Stimulated activated naive B cell treated with anti-CD40 and anti-IgM and Interleukin-4, amounts not matched to agents 10 μg/mL and 1 μg/mL and 100 μg/mL, for 72 hours (primary cell): Measurements from ENCODE around the gene MED9.
"Not testable (repeated sequence)": the region's sequence is repeated elsewhere in the genome, so short reads cannot be mapped to it uniquely, and the experiment has no call there.

Experiments
- ATAC-seq, 2 donors: fragments of 150-1000 bp; cut with Tn5 transposase; replicated peaks; 2 replicates each; pipeline ENCODE4 v1.10.0; 2021; ENCODE audit warnings: moderate library complexity in 1 of 2
- DNase-seq: peaks from one replicate; pipeline ENCODE4 v3.0.0; 2021
- H3K27ac Mint-ChIP-seq: one replicate; pipeline ENCODE4 v1.8.0; 2022; ENCODE audit warnings: mild to moderate bottlenecking, mixed read lengths
- H3K27me3 Mint-ChIP-seq, 2 donors: one replicate each; pipeline ENCODE4 v1.8.0; 2022; ENCODE audit warnings: mixed read lengths in 2 of 2
- H3K36me3 Mint-ChIP-seq, 2 donors: one replicate each; pipeline ENCODE4 v1.8.0; 2022; ENCODE audit warnings: mixed read lengths in 2 of 2, mild to moderate bottlenecking in 1 of 2
- H3K4me1 Mint-ChIP-seq, 2 donors: one replicate each; pipeline ENCODE4 v1.8.0; 2022; ENCODE audit warnings: mixed read lengths in 2 of 2, mild to moderate bottlenecking in 1 of 2
- H3K4me3 Mint-ChIP-seq, 2 donors: one replicate each; pipeline ENCODE4 v1.8.0; 2022; ENCODE audit warnings: mild to moderate bottlenecking in 2 of 2, mixed read lengths in 2 of 2, moderate library complexity in 1 of 2
- H3K9me3 Mint-ChIP-seq, 2 donors: one replicate each; pipeline ENCODE4 v1.8.0; 2022; ENCODE audit warnings: mixed read lengths in 2 of 2, mild to moderate bottlenecking in 1 of 2

The MED9 gene

GRCh38 chr17:17445925-17446665 lies 30.7 kb upstream of the MED9 start:
- no peak for ATAC-seq
- no peak for DNase-seq
- Mint-ChIP-seq H3K36me3 (peaks cover 0 to 2% of the 10 kb centered on the region in 2 donors), H3K27me3 (no peaks in the 10 kb centered on the region), H3K4me1 (peaks cover 1 to 5% of the 10 kb centered on the region in 2 donors), H3K27ac (no peak overlapping the region), H3K4me3 (no peak overlapping the region), H3K9me3 (peaks cover 0 to 5% of the 10 kb centered on the region in 2 donors)

GRCh38 chr17:17446666-17447155 lies 30.1 kb upstream of the MED9 start:
- no peak for DNase-seq
- Mint-ChIP-seq H3K4me1 (peaks cover 1 to 5% of the 10 kb centered on the region in 2 donors), H3K27ac (no peak overlapping the region), H3K27me3 (no peaks in the 10 kb centered on the region), H3K4me3 (no peak overlapping the region), H3K36me3 (peaks cover 0 to 2% of the 10 kb centered on the region in 2 donors), H3K9me3 (peaks cover 0 to 5% of the 10 kb centered on the region in 2 donors)
- no peak for ATAC-seq

- peaks cover 0 to 2% of the 10 kb centered on the region in 2 donors for H3K36me3 Mint-ChIP-seq
- H3K4me1 Mint-ChIP-seq, result peaks cover 1 to 5% of the 10 kb centered on the region in 2 donors
- H3K27ac Mint-ChIP-seq, result no peak overlapping the region
- no peak overlapping the region for H3K4me3 Mint-ChIP-seq
- no peak for DNase-seq
- H3K9me3 Mint-ChIP-seq, result peaks cover 0 to 5% of the 10 kb centered on the region in 2 donors
- H3K27me3 Mint-ChIP-seq, result no peaks in the 10 kb centered on the region
- ATAC-seq, result no peak
These were observed 29.5 kb upstream of the MED9 start for GRCh38 chr17:17447264-17447663.

- H3K9me3 Mint-ChIP-seq, result peaks cover 0 to 5% of the 10 kb centered on the region in 2 donors
- ATAC-seq (no peak), DNase-seq (no peak)
- H3K4me1 Mint-ChIP-seq, result peaks cover 1 to 5% of the 10 kb centered on the region in 2 donors
- H3K36me3 Mint-ChIP-seq, result peaks cover 0 to 2% of the 10 kb centered on the region in 2 donors
- no peak overlapping the region for H3K27ac Mint-ChIP-seq
- no peaks in the 10 kb centered on the region for H3K27me3 Mint-ChIP-seq
- no peak overlapping the region for H3K4me3 Mint-ChIP-seq
These were observed 28.7 kb upstream of the MED9 start for GRCh38 chr17:17448076-17448475.

- Mint-ChIP-seq H3K27me3 (no peaks in the 10 kb centered on the region), H3K27ac (no peak overlapping the region), H3K4me1 (peaks cover 1 to 5% of the 10 kb centered on the region in 2 donors), H3K9me3 (peaks cover 0 to 5% of the 10 kb centered on the region in 2 donors), H3K4me3 (no peak overlapping the region), H3K36me3 (peaks cover 0 to 2% of the 10 kb centered on the region in 2 donors)
- ATAC-seq (no peak), DNase-seq (no peak)
These were observed 28.1 kb upstream of the MED9 start for GRCh38 chr17:17448723-17449122.

GRCh38 chr17:17453088-17453487 lies 23.7 kb upstream of the MED9 start:
- Mint-ChIP-seq H3K36me3 (no peaks in the 10 kb centered on the region), H3K27ac (no peak overlapping the region), H3K4me1 (no peaks in the 10 kb centered on the region), H3K27me3 (no peaks in the 10 kb centered on the region), H3K4me3 (no peak overlapping the region), H3K9me3 (no peaks in the 10 kb centered on the region)
- no peak for ATAC-seq
- DNase-seq, result no peak

- Mint-ChIP-seq H3K27me3 (no peaks in the 10 kb centered on the region), H3K4me3 (no peak overlapping the region), H3K4me1 (no peaks in the 10 kb centered on the region), H3K36me3 (no peaks in the 10 kb centered on the region), H3K27ac (no peak overlapping the region), H3K9me3 (no peaks in the 10 kb centered on the region)
- DNase-seq, result no peak
- ATAC-seq, result no peak
These were observed 22.5 kb upstream of the MED9 start for GRCh38 chr17:17454276-17454675.

- H3K27me3 Mint-ChIP-seq, DNase-seq, H3K9me3 Mint-ChIP-seq, H3K4me3 Mint-ChIP-seq, H3K4me1 Mint-ChIP-seq, ATAC-seq, H3K27ac Mint-ChIP-seq, H3K36me3 Mint-ChIP-seq: not testable (repeated sequence)
These were observed 22.1 kb upstream of the MED9 start for GRCh38 chr17:17454700-17455099.

- H3K4me3 Mint-ChIP-seq, result no peak overlapping the region
- peaks cover 0 to 2% of the 10 kb centered on the region in 2 donors for H3K36me3 Mint-ChIP-seq
- H3K27me3 Mint-ChIP-seq, result no peaks in the 10 kb centered on the region
- no peaks in the 10 kb centered on the region for H3K4me1 Mint-ChIP-seq
- no peak overlapping the region for H3K27ac Mint-ChIP-seq
- ATAC-seq (no peak), DNase-seq (no peak)
- peaks cover 4% of the 10 kb centered on the region in 2 donors for H3K9me3 Mint-ChIP-seq
These were observed 21.6 kb upstream of the MED9 start for GRCh38 chr17:17455173-17455572.

GRCh38 chr17:17456251-17456650 lies 20.5 kb upstream of the MED9 start:
- Mint-ChIP-seq H3K27ac (no peak overlapping the region), H3K4me3 (no peak overlapping the region), H3K36me3 (peaks cover 0 to 2% of the 10 kb centered on the region in 2 donors), H3K4me1 (no peaks in the 10 kb centered on the region), H3K27me3 (no peaks in the 10 kb centered on the region), H3K9me3 (peaks cover 5 to 6% of the 10 kb centered on the region in 2 donors)
- DNase-seq (no peak), ATAC-seq (no peak)

GRCh38 chr17:17457680-17458079 lies 19.1 kb upstream of the MED9 start:
- ATAC-seq (no peak), DNase-seq (no peak)
- Mint-ChIP-seq H3K27ac (no peak overlapping the region), H3K4me3 (no peak overlapping the region), H3K4me1 (no peaks in the 10 kb centered on the region), H3K36me3 (peaks cover 0 to 2% of the 10 kb centered on the region in 2 donors), H3K9me3 (peaks cover 5 to 6% of the 10 kb centered on the region in 2 donors), H3K27me3 (no peaks in the 10 kb centered on the region)

- no peak overlapping the region for H3K4me3 Mint-ChIP-seq
- H3K27ac Mint-ChIP-seq, result no peak overlapping the region
- no peaks in the 10 kb centered on the region for H3K4me1 Mint-ChIP-seq
- no peak for DNase-seq
- no peaks in the 10 kb centered on the region for H3K27me3 Mint-ChIP-seq
- no peak for ATAC-seq
- peaks cover 0 to 2% of the 10 kb centered on the region in 2 donors for H3K36me3 Mint-ChIP-seq
- H3K9me3 Mint-ChIP-seq, result peaks cover 5 to 6% of the 10 kb centered on the region in 2 donors
These were observed 16.8 kb upstream of the MED9 start for GRCh38 chr17:17460038-17460437.

GRCh38 chr17:17462048-17462824 lies 14.6 kb upstream of the MED9 start:
- Mint-ChIP-seq H3K27ac (no peak overlapping the region), H3K4me3 (no peak overlapping the region), H3K27me3 (peaks cover 0 to 9% of the 10 kb centered on the region in 2 donors), H3K36me3 (peaks cover 0 to 2% of the 10 kb centered on the region in 2 donors), H3K9me3 (peaks cover 5 to 6% of the 10 kb centered on the region in 2 donors), H3K4me1 (no peaks in the 10 kb centered on the region)
- DNase-seq (no peak), ATAC-seq (no peak)

GRCh38 chr17:17463821-17464220 lies 13.0 kb upstream of the MED9 start:
- no peak overlapping the region for H3K4me3 Mint-ChIP-seq
- H3K9me3 Mint-ChIP-seq, result peaks cover 5 to 6% of the 10 kb centered on the region in 2 donors
- peaks cover 0 to 9% of the 10 kb centered on the region in 2 donors for H3K27me3 Mint-ChIP-seq
- ATAC-seq (no peak), DNase-seq (no peak)
- peaks cover 0 to 2% of the 10 kb centered on the region in 2 donors for H3K36me3 Mint-ChIP-seq
- H3K4me1 Mint-ChIP-seq, result no peaks in the 10 kb centered on the region
- no peak overlapping the region for H3K27ac Mint-ChIP-seq

GRCh38 chr17:17465878-17466277 lies 10.9 kb upstream of the MED9 start:
- not testable (repeated sequence) for DNase-seq, H3K27me3 Mint-ChIP-seq, H3K36me3 Mint-ChIP-seq, ATAC-seq, H3K4me1 Mint-ChIP-seq, H3K9me3 Mint-ChIP-seq, H3K27ac Mint-ChIP-seq, H3K4me3 Mint-ChIP-seq
